NCI-H187 treated with DMSO at 0.1 percent for 48 hours (cell line): ENCODE results near the gene DNAJC7.

Source experiments
- DNase-seq: peaks from one replicate; lab custom pipeline; 2025; lab: John Stamatoyannopoulos, UW

Gene DNAJC7, protein sequence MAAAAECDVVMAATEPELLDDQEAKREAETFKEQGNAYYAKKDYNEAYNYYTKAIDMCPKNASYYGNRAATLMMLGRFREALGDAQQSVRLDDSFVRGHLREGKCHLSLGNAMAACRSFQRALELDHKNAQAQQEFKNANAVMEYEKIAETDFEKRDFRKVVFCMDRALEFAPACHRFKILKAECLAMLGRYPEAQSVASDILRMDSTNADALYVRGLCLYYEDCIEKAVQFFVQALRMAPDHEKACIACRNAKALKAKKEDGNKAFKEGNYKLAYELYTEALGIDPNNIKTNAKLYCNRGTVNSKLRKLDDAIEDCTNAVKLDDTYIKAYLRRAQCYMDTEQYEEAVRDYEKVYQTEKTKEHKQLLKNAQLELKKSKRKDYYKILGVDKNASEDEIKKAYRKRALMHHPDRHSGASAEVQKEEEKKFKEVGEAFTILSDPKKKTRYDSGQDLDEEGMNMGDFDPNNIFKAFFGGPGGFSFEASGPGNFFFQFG

DNA sequence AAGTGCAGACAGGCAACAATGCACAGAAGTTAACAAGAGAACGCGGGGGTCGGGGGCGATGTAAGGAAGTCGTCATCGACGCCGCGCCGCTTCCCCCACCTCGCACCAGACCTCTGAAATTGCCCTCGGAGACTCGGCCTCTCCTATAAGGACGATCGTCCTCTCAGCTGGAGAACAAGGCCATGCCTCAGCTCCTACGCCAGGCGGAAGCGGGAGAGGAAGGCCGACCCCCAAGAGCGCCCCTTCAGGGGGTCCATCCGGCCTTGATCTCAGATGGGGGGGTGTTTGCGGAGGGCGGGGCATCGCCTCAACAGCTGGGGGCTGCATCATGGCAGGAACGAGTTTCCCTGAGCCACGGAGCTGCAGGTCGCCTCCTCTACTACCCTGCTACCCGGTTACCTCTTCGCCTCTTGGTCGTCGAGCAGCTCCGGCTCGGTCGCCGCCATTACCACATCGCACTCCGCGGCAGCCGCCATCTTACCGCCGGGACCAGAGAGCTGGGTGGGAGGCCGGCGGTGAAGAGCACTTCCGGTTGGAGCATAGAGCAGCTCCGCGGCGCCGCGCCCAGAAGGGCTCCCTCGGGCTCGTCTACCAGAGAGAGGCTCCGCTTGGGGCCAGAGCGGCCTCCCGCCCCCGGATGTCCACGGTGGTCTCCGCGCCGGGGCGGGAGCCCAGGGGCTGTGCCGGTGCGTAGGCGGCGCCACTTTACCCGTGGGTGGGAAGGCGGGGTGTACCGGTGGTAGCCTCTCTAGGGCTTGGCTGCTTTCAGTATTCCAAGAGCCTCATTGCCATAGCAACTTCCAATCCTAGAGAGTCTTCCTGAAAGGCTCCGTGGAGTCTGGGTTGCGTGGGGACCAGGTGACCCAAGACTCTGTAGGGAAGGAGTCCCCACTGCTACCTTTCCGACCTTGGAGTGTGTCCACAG lies at the start of gene DNAJC7:
Gene DNAJC7, minus strand, starts transcription at position 499 of the 925 bp plus-strand sequence. Its CDS starts 23 bp downstream, at position 476.
- DNase-seq, result peak; percentile 77

DNA sequence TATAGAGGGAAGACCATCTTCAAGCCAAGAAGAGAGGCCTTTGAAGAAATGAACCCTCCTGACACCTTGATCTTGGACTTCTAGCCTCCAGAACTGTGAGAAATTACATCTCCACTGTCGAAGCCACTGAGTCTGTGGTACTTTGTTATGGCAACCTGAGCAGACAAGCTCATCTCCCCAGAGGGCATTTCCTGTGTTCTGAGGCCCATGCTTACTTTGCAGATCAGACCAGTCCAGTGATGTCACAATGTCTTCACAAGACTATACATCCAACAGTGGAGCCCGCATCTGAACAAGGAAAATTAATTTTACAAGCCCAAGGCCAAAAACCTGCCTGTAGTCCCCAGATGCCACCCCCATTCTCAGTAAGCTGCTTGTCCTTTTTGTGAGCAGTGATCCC lies 48.0 kb upstream of the DNAJC7 start:
- DNase-seq, result no peak

DNA sequence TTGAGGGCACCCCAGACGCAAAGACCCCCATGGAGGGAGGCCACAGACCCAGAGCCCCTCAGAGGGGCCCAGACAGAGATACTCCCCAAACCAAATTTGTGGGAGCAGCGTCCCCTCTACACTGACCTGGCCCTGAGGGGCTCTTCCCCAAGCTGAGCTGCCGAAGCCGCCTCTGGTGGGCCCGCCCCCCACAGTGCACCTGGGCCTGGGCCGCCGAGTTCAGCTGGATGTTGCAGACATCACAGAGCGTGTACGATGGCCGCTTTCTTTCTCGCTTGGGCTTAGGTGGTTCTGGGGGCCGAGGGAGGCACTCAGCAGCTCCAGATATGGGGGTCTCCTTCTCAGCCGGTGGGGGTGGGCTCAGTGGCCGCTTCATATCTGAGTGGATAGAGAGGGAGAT lies 45.4 kb upstream of the DNAJC7 start:
- no peak for DNase-seq

DNA sequence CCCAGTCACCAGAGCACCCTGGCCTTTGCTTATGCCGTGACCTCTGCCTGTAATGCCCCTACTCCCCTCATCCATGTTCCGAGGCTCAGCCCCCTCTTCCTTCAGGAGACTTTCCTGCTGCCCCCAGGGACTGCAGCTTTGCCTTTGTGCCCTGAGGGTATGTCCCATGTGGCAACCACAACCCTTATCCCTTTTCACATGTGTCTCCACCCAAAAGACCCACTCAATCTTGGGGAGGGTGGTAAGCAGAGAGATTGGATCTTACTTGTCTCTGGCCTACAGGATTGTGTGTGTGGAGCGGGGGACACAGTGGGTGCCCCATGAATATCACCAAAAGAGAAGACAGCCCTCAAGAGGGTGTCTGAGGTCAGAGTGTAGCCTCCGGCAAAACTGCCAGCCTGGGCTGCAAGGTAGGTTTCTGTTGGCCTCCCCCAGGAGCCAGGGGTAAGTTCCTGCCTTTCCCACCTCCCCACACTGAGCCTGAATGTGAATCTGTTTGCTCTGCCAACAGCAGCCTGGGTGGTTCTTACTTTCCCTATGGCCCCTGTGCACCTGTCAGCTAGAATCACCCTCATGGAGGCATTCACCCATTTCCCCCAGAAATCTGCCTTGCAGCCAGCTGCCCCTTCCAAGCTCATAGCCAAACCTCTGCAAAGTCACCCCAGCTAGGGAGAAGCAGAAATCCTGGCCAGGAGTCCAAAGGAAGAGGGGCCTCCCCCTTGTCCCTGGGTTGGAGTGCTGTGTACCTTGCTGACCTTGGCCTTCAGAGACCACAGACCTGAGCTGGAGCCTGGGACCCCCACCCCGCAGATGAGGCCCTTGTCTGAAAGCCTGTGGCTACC lies 44.6 kb upstream of the DNAJC7 start:
- no peak for DNase-seq

DNA sequence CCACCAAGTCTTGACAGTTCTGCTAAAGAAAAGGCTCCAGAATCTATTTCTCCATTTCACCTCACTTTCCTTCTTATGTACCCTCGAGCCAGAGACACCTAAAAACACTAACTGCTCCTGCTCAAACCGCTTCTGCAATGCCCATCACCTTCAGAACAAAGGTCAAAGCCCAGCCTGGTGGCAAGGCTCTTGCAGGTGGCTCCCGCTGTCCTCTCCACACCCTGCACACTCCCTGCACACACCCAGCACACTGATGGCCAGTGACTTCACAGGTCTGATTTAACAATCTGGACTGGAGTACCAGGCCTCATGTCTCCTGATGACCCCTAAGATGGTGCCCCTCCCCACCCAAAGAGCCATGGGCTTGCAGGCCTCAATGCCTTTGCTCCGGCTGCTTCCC lies 43.0 kb upstream of the DNAJC7 start:
- no peak for DNase-seq

DNA sequence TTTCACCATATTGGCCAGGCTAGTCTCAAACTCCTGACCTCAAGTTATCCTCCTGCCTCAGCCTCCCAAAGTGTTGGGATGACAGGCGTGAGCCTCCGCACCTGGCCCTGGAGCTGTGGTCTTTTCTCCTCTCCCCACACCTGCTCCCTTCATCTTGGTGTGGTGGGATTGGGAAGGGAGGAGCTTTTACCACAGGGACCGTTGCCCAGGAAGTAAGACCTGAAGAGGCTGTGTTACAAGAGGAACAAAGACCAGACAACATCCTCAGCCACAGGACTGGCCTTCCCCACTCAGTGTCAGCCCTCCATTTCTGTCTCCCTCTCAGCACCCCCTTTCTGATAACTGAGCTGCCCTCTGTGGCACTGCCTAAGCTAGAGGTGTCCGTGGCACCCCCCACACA lies 42.6 kb upstream of the DNAJC7 start:
- DNase-seq, result no peak

DNA sequence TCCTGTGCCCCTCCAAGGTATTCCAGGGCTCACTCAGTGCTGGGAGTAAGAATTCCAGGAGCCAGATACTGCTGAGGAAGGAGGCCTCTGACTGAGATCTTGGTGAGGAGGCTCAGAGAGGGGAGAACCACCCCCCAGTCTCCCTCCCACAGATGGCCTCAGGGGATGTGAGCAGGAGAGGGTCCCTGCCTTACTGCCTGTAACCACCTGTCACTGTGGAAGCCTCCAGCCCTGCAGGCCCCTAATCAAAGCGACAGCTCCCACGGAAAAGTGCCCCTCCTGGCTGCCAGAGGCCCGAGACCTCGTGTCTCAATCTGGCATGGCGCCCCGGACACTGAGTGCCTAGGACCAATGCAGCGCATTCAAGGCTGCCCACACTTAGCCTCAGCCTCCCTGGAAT lies 40.8 kb upstream of the DNAJC7 start:
- DNase-seq, result no peak

DNA sequence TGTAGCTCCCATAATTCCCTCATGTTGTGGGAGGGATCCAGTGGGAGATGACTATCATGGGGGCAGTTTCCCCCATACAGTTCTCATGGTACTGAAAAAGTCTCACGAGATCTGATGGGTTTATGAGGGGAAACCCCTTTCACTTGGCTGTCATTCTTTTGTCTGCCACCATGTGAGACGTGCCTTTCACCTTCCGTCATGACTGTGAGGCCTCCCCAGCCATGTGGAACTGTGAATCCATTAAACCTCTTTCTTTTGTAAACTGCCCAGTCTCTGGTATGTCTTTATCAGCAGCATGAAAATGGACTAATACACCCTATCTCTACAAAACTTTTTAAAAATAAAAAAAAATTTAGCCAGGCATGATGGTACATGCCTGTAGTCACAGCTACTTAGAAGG lies 39.4 kb upstream of the DNAJC7 start:
- DNase-seq, result no peak

DNA sequence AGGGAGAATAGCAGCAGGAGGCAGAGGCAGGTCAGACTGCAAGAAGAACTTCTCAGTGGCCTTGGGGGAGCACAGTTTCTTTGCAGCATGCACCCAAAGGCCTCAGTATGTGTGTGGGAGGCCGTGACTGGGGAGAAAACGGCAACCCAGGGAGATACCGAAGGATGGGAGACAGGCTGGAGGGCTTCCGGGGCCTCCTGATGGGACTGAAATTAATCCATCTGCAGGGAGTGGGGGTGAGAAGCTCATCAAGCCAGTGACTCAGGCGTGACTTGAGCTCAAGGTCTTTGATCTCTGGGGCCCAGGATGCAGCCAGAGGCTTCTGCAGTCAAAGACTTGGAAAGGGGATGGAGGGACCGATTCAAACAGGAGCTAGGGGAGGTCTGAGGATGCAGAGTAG lies 38.3 kb upstream of the DNAJC7 start:
- no peak for DNase-seq

DNA sequence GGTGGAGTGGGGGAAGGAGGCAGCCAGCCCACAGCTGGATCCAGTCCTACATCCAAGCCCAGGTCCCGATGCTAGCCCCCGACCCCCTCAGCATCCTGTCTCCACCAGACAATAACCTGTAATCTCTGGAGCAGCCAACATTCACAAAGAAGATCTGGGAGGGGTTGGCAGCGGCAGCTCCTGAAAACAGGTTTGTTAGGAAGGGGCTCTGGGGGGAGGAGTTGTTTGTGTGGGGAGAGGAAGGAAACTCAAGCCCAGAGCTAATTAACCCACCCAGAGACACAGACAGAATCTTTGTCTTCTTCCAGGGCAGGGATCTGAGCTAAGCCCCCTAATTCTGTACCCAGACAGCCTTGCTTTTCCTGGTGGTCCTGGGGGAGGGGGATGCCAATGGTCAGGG lies 37.8 kb upstream of the DNAJC7 start:
- DNase-seq, result no peak

DNA sequence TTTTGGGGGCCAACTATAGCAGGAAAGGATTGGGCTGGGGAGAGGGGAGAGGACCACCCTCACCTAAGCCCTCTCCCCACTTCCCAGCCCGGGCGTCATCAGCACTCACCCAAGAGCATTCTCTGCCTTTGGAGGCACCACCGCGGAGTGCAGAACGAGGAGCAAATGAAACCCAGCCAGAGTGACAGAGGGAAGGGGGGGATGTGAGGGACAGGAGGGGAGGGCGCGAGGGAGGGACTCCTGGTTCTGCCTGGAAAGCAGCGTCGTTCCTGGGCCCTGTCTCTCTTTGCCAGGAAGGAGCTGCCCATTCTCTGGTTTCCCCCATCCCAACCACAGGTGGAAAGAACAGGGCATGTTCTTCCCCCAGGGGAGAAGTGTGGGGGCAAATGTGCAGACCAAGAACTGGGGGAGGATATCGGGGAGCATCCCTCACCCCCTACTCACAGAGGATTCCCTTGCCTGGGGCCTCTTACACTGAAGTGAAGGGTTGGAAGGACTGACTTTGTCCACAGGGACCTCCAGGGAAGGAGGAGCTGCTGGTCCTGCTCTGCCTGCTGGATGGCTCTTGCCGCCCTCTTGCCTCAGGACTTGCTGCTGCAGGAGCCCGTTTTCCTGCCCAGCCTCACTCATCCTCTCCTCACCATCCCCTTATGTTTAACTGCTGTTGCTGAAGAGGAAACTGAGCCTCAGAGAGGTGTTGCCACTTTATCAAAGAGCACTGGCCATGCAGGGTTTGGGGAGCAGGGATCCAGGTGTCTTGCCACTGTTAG lies 36.7 kb upstream of the DNAJC7 start:
- DNase-seq, result no peak

DNA sequence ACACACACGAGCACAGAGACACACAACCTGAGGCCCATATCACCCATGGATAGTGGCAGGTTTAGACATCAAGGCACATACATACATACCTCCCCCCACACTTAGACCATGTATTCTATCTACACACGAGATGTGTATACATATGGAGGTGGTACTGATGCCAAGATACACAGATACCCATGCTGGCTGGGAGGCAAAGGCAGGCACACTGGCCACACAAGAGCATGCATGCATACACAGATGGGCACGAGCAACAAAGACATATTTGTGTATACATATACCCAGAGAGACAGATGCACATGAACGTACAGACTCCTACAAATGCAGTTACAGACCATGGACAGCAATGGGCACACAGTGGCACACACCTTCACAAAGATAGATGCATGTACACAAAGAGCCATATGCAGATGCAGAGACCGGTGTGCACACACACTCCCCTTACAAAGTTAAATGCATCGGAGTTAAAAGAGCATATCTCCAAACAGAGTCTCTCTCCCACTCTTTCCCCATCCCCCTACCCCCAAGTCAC lies 35.2 kb upstream of the DNAJC7 start:
- DNase-seq, result no peak

DNA sequence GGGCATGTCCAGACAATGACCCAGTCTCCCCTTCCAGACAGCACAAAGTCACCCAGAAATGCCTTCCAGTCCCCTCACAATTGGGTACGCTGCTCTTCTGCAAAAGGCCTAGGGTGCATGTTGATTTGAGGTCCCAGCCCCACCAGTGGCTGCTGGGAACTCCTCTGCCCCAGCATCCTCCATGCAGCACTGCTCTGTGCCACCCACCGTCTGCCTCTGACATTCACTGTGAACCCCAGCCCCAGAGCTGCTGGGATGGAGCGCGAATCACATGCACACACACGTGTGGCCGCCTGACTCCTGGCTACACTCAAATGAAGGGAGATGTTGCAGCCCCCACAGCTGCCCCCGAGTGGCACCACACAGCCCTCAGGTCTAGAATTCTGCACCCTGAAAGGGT lies 34.4 kb upstream of the DNAJC7 start:
- DNase-seq, result no peak

DNA sequence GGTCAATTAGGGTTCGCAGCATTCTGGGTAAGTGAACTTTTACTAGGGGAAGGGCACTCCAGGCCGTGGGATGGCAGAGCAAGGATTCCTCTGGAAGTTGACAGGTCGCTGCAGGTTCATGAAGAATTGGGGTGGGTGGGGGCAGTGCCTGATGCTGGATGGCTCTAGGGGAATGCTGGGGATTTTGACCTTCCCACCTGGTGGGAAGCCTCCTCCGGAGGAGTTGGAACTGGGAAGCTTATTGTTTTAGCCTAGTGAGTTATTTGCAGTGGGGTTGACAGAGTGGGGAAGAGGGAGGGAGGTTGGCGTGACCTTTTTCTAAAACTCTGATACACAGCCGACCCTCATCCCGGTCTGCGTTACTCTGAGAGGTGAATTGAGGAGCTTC lies 33.8 kb upstream of the DNAJC7 start:
- DNase-seq, result no peak

DNA sequence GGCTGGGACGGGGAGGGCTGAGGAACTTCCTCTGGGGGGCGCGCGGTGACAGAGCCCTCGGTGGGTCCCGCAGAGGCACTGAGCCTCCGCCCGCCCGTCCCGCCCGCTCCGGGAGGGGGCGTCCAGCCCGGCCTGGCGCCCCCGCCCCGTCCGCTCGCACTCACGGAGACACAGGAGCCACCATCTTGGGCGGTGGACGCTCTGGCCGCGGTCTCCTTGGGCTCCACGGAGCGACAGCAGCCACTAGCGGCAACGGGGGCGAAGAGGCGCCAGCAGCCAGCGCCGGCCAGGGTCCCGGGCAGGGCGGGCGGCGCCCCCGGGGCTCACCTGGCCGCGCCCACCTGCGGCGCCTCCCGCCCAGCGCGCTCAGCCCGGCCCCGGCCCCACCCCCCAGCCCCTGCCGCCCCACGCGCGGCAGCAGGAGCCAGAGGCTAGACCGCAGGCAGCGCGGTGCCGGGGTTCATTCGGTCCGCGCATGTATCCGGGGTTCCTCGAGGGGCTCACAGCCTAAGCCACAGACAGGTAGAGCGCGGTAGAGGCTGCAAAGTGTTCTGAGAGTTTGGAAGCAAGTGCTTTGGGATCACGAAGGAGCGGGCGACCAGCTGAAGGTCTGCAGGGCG lies 33.3 kb upstream of the DNAJC7 start, which contains the start of gene C17orf113:
Gene C17orf113, minus strand, starts transcription at position 209 of the 620 bp plus-strand sequence. CDS start 7,225 bp downstream, outside the sequence.
- no peak for DNase-seq

DNA sequence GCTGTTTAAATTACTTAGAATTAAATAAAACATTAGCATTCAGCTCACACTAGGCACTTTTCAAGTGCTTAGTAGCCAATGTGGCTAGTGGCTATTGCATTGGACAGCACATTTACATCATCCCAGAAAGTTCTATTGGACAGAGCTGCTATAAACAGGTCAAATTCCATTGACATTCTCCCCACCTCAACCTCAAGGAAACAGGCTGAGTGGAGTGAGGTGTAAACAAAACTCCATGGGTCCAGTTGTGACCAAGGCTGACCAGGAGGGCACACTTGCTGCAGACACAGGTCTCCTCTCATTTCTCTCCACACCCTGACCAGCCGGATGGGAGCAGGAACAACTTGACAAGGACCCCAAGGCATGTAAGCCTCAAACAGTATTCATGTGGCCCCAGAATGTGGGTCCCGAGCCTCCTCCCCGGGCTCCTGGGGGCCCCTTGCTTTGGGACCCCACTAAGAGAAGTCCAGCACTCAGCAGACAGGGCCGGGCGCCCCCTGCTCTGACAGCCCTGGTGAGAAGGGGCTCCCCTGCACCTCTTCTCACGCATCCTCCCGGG lies 32.7 kb upstream of the DNAJC7 start:
- no peak for DNase-seq

DNA sequence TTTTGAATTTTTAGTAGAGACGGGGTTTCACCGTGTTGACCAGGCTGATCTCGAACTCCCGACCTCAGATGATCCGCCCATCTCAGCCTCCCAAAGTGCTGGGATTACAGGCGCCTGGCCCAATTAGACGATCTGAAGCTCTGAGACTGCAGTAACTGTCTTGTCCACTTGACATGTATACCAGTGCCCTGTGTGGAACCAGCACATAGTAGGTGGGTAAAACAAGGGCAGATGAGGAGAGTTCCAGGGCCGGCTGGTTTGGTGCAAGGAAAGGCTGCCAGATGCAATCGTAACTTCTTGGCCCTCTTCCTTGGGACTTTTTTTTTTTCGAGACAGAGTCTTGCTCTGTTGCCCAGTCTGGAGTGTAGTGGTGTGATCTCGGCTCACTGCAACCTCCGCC lies 30.1 kb upstream of the DNAJC7 start:
- no peak for DNase-seq

DNA sequence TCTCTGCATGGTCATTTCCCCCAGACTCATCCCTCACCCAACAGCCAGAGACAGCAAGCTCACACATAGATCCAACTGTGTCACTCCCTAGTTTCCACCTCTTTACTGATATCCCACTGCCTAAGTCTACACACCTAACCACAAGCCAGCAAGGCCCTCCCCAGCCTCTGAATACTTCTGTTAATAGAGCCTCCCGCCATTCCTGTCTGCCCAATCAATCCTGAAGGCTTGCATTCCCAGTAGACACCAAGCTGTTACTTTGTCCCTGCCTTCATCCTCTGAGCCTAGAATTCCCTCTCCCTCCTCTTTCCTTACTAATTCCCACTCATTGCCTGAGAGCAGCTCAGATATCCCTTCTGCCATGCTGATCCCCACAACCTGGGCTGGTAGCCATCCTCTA lies 28.5 kb upstream of the DNAJC7 start:
- DNase-seq, result no peak

DNA sequence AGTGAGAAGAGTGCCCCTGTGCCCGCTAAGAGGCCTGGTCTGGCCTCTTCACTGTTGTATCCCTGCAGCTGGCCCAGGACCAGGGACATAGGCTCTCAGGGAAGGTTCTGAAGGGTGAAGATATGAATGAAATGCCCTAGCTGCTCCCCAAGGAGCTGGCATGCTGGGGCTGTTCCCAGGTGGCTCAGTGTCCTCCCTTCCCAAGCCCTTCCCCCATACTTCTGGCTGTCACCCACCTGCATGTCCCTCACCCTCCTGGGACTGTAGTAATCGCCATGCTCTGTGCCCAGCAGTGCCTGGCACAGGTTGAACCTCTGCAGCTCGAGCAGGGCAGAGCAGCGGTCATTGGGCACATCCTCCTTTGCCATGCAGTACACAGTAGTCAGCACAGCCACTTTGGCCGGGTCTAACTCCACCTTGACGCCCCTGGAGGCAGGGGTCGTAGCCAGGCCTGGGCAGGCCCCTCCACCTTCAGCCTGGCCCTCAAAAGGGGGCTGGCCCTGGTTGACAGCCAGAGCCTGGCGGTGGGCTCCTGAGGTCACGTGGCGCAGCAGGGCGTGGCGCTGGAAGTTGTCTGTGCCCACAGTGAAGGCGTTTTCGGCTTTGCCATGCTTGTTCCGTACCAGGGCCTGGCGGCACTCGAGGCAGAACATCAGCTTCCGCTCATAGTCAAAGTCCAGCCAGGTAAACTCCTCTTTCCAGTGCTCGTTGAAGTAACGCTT lies 25.5 kb upstream of the DNAJC7 start:
- DNase-seq, result no peak
